ENCODE results near the gene HAPLN3. TPM values are rescaled to one million over a fixed set of nuclear protein-coding genes. Genes with fewer than 3 reads are reported as not detected.

The HAPLN3 gene
- total RNA-seq, 1 experiment from 2014 or later, result 60.6 TPM

DNA sequence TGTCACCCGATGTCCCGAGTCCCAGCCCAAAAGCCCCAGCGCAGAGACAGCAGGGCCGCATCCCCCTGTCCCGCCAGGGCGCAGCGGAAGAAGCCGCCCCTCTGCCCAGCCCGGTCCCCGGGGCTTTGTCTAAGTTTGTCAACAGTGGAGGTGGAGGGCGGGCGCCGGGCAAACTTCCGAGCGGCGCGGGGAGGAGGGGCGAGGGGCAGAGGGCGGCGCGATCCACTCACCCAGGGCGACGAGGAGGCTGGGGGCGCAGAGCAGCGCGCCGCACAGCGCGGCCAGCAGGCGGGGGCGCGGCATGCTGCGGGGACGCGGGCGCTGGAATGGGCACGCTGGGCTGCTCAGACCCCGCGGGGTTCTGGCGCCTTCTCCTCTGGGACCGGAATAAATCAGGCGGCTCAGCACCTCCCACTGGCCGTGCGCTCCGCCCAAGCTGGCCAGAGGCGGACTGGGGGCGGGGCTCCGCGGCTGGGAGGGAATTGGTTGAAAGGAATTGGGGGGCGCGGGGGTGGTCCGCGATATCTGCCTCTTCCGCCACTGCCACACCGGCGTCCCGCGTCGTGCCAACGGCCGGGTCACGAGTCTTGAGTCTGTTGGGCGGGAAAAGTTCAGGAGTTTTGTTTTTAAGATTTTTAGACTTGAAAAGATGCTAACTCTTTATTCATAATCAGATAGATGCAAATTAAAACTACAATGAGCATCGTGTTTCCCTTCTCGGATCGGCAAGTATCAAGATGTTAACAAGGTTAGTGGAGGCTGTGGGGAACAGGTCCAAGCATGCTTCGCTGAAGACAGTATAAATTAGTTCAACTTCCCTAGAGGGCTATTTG is 17.9 kb upstream of the HAPLN3 start, which contains the start of gene MFGE8:
Gene MFGE8, minus strand, starts transcription at position 363 of the 833 bp plus-strand sequence. Its CDS starts 60 bp downstream, at position 303.
- DNase-seq (ENCODE audit: low spot score), result peak; percentile 38
- in situ Hi-C loops (cut with HindIII; ENCODE audit: low sequenced_read_pairs), result no loop called here

DNA sequence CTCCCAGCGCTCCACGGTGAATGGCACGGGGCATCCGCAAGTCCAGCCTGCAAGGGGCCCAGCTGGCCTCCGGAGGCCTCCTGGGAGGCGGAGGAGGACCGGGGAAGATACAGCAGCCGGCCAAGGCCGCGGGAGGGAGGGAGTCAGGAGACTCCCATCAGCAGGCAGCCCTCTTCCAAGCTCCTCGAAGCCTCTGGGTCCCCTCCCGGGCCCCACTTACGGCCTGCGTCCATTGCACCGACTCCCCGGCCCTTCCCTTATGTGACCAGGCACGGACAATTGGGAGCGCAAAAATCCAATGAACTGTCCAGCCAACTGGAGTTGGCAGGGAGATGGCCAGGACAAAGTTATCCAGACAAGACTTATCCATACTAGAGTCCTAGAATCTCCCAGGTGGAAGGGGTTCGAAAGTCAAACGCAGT is 17.2 kb upstream of the HAPLN3 start:
- in situ Hi-C loops (cut with HindIII; ENCODE audit: low sequenced_read_pairs), result no loop called here
- DNase-seq (ENCODE audit: low spot score), result no peak

DNA sequence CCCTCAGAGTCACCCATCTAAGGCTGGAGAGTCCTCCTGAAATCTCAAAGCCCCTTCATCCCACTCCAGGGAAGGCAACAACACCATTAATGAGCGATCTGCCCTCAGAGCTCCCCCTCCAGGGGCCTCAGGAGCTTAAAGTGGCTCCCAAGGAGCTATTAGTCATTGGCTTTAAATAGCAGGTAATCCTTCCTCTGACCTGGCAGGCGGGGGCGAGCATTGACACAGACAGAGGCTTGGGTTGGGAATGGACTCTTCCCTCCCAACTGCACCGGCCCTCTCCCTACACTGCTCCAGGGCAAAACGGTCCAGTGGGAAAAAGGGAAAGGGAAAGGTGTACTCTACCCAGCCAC is 16.4 kb upstream of the HAPLN3 start:
- in situ Hi-C loops (cut with HindIII; ENCODE audit: low sequenced_read_pairs), result no loop called here
- DNase-seq (ENCODE audit: low spot score), result no peak

DNA sequence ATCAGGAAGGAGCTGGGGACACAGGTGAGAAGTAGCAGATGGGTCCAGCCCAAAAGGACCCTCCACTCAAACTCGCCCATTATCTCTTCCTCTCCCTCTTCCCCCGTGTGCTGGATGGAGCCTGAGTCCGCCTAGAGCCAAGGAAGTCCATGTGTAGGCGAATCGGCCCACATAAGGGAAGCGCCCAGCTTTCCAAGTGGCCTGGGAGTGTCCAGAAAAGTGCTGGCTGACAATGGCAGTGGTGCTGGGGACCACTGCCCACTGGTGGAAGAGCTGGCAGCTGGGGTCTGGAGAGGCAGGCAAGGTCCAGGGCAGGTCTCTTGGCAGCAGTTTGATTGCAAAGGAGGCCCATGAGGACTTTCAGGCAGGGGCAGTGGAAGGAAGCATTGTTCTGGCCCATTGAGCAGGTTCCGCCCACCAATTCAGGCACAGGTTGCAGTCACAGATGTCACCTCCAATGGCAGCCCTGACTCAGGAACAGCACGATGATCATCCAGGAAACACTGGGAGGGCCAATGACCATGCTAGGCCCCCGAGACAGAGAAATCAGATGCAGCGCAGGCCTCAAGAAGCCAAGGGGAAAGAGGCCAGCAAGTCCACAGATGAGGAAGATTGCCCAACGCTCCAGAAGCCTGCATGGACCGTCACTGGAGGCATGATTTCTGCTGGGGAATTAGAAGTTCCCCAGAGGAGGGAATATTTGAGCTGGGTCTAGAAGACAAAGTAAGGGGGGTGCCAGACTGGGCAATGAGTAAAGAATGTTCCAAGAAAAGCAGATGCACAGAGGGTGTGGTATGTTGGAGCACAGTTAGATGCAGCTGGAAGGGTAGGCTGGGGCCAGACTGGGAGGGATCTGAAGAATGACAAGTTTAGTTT is 14.8 kb upstream of the HAPLN3 start:
- in situ Hi-C loops (cut with HindIII; ENCODE audit: low sequenced_read_pairs), result loop anchor here (10.0 kb wide), 1 partner anchor 95 kb away; no protein-coding TSS in a partner anchor
- no peak for DNase-seq (ENCODE audit: low spot score)

DNA sequence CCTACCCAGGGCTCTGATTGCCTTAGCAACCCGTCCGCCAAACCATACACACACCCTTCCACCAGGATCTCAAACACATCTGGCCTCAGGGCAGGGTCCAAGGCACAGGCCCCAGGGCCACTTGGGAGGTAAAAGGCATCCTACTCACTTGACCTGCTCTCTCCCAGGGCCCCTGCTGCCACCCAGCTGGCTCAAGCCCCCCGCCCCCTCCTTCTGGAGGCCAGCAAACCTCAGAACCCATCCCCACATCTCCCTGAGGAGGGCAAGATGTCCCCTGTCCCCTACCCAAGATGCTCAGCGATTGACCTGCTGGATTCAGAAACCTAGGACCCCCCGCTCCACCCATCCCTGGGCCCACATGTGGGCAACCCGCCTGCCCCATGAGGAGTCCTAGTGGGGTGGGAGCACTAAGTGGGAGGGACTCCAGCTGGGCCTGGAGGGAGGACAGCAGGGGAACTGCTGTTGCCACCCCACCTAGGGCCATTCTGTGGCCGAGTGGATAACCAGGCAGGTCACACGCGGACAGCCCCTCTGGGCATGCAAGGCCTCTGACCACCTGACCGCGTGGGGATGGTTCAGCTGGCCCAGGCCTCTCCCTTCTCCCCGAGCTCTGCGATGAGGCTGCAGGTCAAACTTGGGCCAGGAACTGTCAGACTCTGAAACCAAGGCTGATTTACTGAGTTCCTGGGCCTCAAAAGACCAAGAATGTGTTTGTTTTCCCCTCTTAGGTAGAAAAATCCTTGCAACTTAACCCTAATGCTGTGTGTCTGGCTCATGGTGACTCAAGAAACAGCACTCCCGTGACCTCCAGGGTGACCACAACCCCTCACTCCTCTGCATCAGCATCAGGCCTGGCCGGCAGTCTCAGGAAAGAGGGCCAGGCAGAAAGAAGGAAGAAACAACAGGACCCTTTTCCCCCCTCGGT is 13.6 kb upstream of the HAPLN3 start:
- DNase-seq (ENCODE audit: low spot score), result no peak
- in situ Hi-C loops (cut with HindIII; ENCODE audit: low sequenced_read_pairs), result loop anchor here (10.0 kb wide), 1 partner anchor 96 kb away; no protein-coding TSS in a partner anchor

DNA sequence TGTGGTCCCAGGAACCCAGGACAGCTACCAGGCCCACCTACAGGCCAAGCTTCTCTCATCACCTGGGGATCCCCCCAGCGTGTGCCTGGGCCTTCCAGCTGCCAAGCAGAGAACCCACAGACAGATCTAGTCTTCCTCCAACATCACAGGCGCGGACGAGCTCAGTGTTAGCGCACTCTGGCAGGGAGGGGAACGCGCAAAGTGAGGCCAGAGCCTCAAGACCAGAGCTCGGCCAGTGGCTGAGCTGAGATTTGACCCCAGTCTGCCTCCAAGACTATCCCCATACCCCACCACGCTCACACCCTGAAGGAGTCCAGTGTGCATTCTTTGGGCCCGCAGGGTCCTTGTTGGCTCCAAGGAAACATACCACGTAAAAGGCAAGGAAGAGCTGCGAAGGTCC is 12.8 kb upstream of the HAPLN3 start:
- in situ Hi-C loops (cut with HindIII; ENCODE audit: low sequenced_read_pairs), result loop anchor here (10.0 kb wide), 1 partner anchor 97 kb away; no protein-coding TSS in a partner anchor
- no peak for DNase-seq (ENCODE audit: low spot score)

DNA sequence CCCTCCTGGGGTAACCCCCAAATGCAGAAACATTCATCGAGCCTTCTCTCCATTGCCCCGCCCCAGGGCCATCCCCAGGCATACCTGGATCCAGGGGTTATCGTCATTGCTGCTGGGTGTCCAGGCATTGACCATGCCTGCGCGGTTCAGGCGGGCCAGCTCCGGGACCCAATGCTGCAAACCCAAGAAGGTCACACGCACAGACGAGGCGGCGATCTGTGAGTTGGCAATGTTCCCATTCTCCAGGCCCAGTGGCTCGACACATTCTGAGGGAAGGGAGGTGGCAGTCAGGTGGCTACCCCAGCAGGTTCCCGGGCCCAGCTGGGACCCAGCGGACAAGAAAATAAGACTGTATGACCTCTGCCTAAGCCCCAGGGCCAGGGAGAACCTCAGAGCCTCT is 11.8 kb upstream of the HAPLN3 start:
- in situ Hi-C loops (cut with HindIII; ENCODE audit: low sequenced_read_pairs), result loop anchor here (10.0 kb wide), 1 partner anchor 98 kb away; no protein-coding TSS in a partner anchor
- no peak for DNase-seq (ENCODE audit: low spot score)

DNA sequence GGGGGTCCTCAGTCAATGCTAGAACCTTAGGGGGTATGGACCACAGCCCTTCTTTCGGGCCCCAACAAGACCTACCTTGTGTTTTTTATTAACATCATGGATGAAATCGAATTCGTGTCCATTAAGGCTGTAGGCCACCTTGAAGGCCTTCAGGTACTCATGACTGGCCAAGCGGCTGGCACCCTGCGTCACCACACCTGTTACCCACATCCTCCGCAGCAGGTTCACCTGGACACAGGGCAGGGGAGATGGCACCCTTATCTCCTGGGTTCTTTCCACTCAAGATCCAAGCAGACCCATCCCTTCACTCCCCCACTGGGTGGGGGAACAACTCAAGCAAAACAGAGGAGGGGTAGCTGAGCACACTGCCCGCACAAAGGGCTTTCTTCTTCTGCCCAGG is 11.2 kb upstream of the HAPLN3 start:
- DNase-seq (ENCODE audit: low spot score), result no peak
- in situ Hi-C loops (cut with HindIII; ENCODE audit: low sequenced_read_pairs), result loop anchor here (10.0 kb wide), 1 partner anchor 98 kb away; no protein-coding TSS in a partner anchor

DNA sequence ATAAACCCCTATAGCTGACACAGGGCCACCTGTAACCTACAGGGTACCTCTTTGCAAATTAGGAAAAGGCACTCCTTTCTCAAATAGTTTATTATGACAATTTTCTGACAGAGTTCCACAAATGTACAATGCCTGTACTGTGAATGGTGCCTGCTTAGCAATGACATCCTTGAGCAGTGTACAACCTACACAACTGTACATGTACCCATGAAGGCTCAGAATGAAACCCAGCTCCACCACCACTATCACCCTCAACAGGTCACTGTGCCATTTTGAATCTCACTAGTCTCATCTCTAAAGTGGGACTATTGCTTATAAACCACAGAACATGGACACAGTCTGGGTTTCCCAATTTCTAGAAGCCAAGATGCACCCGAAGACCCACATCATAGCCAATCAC is 10.8 kb upstream of the HAPLN3 start:
- DNase-seq (ENCODE audit: low spot score), result no peak
- in situ Hi-C loops (cut with HindIII; ENCODE audit: low sequenced_read_pairs), result loop anchor here (10.0 kb wide), 1 partner anchor 99 kb away; no protein-coding TSS in a partner anchor

DNA sequence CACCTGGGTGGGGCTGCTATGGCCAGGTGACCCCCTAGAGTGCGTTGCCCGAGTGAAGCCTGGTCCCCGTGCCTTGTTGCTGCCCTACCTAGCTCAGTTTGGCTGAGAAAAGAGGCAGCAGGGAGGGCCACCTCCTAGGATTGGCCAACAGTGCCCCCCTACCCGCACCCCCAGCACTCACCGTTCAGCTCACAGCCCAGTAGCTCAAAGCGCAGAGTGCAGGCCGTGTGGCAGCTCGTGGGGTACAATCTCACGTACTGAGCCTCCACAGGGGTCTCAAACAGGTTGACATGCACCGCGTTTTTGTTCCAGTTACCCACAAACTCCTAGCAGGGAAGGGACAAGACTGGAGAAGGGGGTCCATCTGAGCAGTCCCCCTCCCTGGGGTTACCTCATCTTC is 10.2 kb upstream of the HAPLN3 start:
- DNase-seq (ENCODE audit: low spot score), result no peak
- in situ Hi-C loops (cut with HindIII; ENCODE audit: low sequenced_read_pairs), result loop anchor here (10.0 kb wide), 1 partner anchor 99 kb away; no protein-coding TSS in a partner anchor

DNA sequence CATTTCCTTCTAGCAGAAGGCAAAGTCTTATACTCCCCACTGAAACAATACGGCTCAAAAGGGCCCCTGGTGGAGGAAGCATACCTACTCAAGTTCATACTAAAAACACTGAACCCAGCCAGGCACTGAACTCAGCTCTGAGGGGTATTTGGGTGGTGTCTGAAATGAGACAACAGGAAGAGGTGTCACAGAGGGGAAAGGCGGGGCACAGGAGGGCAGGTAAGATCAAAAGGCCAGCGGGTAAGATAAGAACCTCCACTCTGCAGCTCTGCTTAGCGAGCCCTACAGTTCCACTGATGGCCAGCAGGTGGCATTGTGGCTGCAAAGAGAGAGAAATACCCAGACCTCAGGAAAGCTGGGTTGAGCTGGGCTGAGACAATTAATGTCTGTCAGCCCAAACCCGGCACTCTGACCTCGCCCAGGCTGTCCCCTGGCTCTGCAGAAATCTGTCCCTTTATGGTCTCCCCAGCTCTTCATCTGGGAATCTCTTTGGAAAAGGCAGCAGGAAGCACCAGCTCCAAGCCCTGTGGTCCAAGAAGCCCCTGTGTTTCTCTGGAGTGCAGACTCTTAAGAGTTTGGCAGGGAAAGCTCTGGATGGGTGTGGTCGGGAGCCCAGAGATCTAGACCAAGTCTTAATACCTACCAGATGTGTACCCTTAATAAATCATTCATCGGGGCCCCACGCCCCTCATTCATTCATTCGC is 9.4 kb upstream of the HAPLN3 start:
- DNase-seq (ENCODE audit: low spot score), result peak; percentile 79

DNA sequence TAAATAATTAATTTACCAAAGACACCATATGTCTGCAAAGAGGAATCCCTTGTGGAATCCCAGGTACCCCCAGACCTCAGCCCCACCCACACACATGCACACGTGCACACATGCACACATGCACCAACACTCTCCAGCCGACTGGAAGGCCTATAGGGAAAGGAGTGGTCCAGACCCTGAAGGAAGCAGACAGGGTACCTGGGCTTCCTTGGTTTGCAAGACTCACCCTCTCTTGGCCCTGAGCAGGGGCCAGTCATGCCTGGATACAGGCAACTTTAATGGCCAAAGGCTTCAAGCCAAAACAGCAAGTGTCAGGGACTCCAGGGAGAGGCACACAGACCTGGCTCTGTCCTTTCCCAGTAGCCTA is 8.9 kb upstream of the HAPLN3 start:
- in situ Hi-C loops (cut with HindIII; ENCODE audit: low sequenced_read_pairs), result loop anchor here (10.0 kb wide), 1 partner anchor 101 kb away; no protein-coding TSS in a partner anchor
- DNase-seq (ENCODE audit: low spot score), result no peak

More for the DNA sequence above, 9.4 kb upstream of the HAPLN3 start:
- in situ Hi-C loops (cut with HindIII; ENCODE audit: low sequenced_read_pairs), result loop anchor here (10.0 kb wide), 1 partner anchor 100 kb away; no protein-coding TSS in a partner anchor

DNA sequence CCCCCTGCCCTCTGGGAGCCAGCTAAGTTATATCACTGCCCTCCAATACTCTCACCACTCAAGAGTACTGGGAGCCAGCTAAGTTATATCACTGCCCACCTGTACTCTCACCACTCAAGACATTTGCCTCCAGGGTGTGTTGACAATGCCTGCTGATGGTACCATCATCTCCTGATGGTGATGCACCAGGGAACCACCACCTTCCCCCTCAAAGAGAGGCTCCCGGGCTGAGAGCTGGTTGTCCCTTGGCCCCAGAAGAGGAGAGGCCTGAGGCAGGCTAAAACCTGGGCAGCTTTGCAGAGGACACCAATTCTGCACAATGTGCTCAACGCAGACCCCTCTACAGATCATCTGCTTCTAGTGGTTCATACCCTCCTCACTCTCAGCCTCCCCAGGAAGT is 7.5 kb upstream of the HAPLN3 start:
- no peak for DNase-seq (ENCODE audit: low spot score)
- in situ Hi-C loops (cut with HindIII; ENCODE audit: low sequenced_read_pairs), result loop anchor here (10.0 kb wide), 1 partner anchor 102 kb away; no protein-coding TSS in a partner anchor

DNA sequence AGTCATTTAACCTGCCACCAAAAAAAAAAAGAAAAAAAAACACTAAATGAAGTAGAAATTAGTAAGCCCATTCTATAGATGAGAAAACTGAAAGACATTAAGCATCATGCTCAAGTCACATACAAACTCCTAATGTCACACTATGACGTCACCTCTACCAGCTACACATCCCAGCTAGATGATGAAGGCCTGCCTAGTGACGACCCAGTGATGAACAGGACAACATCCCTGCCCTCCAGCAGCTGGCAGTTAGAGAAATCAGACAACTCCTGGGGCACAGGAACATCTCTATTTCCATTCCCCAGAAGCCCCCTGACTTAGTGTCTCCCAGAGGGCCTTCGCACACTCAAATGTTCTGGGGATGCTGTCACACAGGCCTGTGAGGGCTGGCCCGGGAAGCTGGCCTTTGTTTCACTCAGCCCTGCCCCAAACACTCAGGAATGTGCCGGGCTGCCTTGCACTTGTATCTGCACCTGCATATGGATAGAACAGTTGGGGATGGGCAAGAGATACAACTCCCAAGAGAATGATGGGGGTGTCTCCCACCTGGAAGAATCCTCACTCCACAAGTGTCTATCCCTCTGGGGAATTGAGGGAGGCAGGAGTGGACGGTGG is 7.0 kb upstream of the HAPLN3 start:
- in situ Hi-C loops (cut with HindIII; ENCODE audit: low sequenced_read_pairs), result loop anchor here (10.0 kb wide), 1 partner anchor 102 kb away; no protein-coding TSS in a partner anchor
- no peak for DNase-seq (ENCODE audit: low spot score)

DNA sequence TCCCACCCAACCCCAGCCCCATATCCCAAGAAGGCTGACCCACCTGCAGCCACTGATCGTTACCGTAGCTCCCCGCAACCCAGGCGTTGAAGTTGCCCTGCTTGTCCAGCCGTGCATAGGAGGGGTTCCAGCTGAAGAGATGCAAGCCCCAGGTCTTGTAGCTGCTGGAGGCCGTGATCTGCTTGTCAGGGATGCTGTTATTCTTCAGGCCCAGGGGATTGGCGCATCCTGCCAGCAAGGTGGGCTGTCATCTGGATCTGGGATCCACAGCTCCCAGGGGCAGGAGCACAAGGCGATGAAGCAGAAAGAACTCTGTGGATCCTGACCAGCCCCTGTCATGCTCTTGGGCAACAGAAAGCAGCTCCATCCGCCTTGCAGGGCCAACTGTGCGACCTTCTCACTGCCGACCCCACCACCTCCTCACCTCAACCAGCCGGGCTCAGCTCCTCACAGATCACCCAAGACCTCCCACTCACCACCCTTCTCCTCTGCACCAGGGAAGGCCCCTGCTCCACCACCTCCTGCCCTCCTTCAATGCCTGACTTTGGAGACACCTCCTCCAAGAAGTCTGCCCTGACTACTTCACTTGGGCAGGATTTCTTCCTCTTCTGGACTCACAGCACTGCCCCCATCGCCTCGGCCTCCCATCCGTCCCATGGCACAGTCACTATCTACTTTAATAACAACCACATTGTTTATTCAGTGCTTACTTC is 6.3 kb upstream of the HAPLN3 start:
- in situ Hi-C loops (cut with HindIII; ENCODE audit: low sequenced_read_pairs), result loop anchor here (10.0 kb wide), 1 partner anchor 103 kb away; no protein-coding TSS in a partner anchor
- DNase-seq (ENCODE audit: low spot score), result no peak

DNA sequence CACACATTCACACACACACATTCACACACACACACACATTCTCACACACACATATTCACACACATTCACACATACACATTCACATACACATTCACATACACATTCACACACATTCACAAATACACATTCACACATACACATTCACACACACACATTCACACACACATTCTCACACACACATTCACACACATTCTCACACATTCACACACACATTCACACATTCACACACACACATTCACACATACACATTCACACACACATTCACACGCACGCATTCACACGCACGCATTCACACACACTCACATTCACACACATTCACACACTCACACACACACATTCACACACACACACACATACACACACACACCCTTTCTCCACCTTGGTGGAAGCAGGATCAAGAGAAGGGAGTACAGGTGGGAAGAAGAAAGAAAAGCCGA is 5.7 kb upstream of the HAPLN3 start:
- DNase-seq (ENCODE audit: low spot score), result no peak
- in situ Hi-C loops (cut with HindIII; ENCODE audit: low sequenced_read_pairs), result loop anchor here (10.0 kb wide), 1 partner anchor 104 kb away; no protein-coding TSS in a partner anchor
